Activated T-cell treated with anti-CD3 and anti-CD28 coated beads for 4 hours (primary cell): ENCODE results near the gene YTHDC1.
"Not testable (repeated sequence)": the region's sequence is repeated elsewhere in the genome, so short reads cannot be mapped to it uniquely, and the experiment has no call there.

Source experiments
- DNase-seq: peaks from one replicate; pipeline ENCODE4 v3.0.0-alpha.2; 2020

YTHDC1 gene

DNA sequence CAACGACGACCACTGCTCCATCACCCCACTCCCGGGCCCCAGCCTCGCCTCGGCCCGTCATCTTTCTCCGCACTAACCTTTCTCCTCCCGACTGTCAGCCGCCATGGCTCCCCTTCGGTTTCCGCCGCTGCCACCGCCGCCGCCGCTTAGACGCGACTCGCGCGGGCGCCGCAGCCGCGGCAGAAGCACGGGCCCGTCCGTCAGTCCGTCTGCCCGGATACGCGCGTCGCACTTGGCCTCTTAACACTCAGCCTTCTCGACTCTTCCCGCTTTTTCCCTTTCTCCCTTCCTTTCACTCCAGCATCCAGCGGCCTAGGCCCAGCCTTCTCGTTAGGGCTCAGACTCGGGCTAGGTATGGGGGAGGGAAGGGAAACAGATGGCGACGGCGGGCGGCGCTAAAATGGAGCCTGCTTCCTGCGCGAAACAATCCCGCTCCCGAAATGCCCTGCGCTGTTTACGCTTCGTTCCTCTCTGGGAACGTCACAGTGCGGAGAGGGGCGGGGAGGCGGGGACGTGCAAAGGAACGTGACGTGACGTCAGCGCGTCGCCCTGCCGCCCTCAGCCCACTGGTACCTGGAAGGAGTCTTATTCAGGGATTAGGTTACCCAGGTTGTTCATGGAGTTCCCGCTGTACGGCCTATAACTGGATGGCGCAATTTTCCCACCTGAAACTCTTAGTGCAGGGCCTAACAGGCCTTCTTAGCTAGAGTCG, at the start of gene YTHDC1:
Gene YTHDC1 (minus strand): TSS at position 442 of the 712 bp plus-strand sequence. CDS start 337 bp downstream, at position 105.
- peak; percentile 95 for DNase-seq

DNA sequence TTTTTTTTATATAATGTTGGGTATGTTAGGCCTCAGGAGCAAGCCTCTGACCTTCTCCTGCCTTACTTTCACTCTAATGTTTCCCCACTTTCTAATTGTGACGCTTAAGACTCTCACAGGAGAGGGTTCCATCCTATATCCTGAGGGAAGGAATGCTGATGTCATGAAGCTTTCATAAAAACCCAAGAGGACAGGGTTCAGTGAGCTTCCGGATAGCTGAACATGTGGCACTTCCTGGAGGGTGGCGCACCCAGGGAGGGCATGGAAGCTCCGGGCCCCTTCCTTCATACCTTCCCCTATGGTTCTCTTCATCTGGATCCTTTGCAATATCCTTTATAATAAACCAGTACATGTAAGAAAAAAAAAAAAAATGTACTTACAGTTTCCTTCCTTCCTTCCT, 49.4 kb upstream of the YTHDC1 start:
- no peak for DNase-seq

- DNase-seq = no peak
These were observed 46.9 kb upstream of the YTHDC1 start for GRCh38 chr4:68396756-68397155.

DNA sequence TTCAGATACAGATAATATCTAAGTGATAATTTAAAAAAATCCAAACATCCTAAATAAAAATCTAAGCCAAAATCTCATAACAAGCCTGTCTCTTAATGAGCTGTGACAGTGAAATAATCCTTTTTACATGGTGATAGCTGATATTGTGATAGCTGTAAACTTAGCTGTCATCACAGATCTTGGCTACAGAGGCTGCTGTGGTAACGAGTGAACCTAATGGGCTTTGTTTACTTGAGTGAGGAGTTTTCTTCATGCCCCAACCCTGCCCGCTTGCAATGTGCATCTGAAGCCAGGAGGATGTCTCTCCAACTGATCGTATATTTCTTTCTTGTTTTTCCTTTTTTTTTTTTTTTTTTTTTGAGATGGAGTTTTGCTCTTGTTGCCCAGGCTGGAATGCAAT, 41.5 kb upstream of the YTHDC1 start:
- DNase-seq = no peak

DNA sequence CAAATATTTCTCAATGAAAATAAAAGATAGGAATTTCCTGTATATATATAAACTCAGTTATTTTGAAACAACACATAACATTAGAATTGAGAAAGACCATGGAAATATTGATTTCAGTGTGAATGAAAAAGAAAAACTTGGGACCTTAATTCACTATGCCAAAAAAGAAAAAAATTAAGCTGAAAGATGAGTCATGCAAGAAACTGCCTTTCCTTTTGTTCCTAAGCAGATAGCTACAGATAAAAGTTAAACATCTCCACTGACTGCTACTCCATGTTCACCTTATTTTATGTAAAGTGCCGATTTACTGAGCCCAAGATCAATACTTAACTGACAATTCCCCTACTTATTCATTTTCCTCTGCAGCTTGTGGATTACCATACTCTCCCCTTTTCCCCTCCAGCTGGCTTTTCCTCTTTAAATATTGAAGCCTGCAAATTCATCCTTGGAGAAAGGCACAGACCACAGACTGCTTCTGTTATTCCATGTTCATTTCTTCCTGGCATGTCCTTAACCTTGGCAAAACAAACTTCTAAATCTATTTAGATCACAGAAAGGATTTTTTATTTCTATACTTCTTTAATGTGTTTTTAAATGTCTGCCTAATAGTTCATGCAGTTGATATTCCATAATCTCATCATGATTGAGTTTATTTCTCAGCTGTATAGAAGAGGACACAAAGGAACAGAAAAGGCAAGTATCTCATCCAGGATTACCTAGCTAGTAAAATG, 40.5 kb upstream of the YTHDC1 start:
- DNase-seq = no peak

GRCh38 chr4:68389386-68389913, 39.6 kb upstream of the YTHDC1 start:
- not testable (repeated sequence) for DNase-seq

- DNase-seq = no peak
These were observed 38.5 kb upstream of the YTHDC1 start for GRCh38 chr4:68388347-68388865.

DNA sequence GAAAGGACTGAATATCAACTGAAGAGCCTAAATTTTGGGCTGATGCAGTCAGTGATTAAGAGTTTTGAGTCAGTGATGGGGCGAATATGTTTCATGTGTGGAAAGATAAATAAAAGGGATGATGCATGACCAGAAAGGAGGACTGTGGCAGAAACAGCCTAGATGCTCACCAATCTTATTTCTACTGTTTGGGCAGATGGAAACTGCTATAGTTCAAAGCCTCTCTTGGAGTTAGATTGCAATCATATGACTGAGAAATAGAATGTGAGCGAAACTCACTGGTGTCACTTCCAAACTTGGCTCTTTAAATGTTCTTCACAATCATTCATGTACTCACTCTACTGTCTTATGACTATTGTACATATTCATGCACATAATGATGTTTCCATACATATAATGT, 35.4 kb upstream of the YTHDC1 start:
- DNase-seq = no peak

GRCh38 chr4:68383115-68383514, 33.2 kb upstream of the YTHDC1 start:
- DNase-seq = no peak

DNA sequence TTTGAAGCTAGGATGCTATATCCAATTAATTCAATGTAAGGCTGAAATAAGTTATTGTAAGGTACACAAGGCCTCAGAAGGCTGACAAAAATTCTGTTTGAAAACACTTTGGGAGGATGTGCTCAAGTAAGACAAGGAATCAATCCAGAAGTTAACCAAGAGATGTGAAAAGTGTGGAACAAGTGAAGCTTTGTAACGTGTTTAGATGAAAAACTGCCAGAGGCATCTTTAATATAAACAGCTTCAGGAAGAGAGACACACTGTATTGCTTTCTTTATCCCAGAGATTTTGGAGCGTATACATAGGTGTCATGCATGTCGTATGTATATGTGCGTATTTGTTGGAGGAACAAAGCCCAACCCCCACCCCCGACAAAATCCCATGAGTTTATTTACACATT, 28.3 kb upstream of the YTHDC1 start:
- no peak for DNase-seq

- DNase-seq = peak; percentile 24
These were observed 26.0 kb upstream of the YTHDC1 start for GRCh38 chr4:68375667-68376559.

DNA sequence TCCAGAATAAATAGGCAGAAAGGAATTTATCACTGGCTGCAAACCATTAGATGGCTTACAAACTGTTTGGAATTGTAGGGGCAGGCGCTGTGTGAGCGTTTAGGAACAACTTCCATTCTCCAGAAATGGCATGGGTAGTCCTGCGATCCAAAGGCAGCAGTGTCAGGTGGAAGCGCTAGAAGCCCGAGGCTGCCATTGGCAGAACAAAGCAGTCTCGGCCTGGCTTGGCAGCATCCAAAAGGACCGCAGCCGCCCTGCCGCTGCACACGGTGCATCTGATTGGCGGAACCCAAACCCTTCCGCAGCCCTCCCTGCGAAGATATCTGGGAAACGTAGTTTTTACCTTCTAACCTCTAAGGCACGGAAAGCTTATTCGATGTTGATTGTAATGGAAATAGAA, 23.6 kb upstream of the YTHDC1 start:
- peak; percentile 24 for DNase-seq

DNA sequence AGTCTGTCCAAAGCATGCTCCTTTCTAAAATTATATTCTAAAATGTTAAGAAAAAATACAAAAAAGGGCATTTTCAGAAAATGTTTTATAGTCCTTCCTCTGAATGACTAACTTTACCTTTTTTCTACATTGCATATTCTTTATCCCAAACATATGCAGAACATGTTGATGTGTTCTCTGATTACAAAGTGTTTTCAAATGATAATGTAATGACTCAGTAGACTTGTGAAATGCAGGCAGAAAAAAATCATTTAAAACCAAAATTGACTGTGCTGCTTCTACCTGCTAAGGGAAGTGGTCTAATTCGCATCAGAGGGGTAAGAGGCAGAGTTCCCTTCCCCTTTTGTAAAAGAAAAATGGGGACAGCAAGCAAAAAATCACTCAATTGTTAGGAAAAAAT, 22.7 kb upstream of the YTHDC1 start:
- DNase-seq = no peak

GRCh38 chr4:68369142-68369805, 19.4 kb upstream of the YTHDC1 start:
- DNase-seq = no peak

GRCh38 chr4:68368691-68369131, 18.8 kb upstream of the YTHDC1 start:
- no peak for DNase-seq

GRCh38 chr4:68367835-68368234, 17.9 kb upstream of the YTHDC1 start:
- no peak for DNase-seq

DNA sequence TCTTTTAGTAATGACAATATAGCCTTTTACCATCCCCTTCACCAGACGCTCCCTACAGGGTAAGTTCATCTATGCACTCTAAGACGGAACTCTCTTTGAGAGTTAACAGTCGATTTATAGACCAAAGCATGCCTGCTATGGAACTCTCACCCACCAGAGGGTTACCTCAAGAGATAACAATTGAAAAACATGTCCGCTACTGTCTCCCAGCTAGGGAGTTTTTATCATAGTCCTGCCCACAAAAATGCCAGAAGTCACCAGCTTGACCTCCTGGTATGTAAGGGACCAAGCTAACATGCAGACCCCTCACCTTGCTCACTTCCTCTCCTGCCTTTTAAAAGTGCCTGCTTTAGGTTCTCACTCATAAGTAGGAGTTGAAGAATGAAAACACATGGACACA, 16.7 kb upstream of the YTHDC1 start:
- no peak for DNase-seq

DNA sequence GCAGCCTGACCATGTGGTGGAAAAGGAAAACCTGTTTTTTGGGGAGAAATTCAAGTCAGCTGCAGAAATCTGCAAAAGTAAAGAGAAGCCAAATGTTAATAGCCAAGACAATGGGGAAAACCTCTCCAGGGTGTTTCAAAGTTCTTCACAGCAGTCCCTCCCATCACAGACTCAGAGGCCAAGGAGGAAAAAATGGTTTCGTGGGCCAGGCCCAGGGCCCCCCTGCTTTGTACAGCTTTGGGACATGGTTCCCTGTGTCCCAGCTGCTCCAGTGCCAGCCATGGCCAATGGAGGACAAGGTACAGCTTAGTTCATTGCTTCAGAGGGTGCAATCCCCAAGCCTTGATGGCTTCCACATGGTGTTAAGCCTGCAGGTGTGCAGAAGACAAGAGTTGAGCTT, 15.2 kb upstream of the YTHDC1 start:
- no peak for DNase-seq

- DNase-seq = no peak
These were observed 11.3 kb upstream of the YTHDC1 start for GRCh38 chr4:68361146-68361589.

DNA sequence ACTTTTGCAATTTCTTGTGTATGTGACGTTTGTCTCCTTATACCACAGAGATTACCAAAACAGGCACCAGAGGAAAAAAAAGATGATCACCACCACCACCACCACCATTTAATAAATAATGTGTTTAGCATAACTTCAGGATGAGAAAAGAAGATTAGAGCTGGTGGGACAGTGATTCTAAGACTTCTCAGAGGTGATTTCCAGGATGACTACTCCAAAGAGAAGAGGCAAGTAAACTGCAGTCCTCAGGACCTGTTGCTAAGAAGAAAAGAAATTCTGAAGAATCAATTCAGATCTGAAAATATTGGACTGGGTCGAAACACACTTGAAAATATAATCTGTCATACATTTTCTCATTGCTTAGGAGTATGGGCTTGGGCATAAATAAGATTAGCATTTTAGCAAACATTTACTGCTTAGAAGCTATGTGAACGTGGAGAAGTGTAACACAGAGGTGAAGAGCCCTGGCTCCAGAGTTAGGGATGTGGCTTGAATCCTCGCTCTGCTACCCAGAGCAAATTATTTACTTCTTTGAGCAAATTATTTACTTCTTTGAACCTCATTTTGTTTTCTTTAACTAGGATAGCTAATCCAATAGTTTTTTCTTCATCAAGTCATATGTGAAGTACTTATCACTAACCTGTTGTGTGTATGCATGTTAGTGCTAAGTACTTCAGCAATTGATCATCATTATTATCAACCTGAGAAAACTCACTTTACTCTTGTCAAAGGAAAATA, 10.5 kb upstream of the YTHDC1 start:
- DNase-seq = no peak

DNA sequence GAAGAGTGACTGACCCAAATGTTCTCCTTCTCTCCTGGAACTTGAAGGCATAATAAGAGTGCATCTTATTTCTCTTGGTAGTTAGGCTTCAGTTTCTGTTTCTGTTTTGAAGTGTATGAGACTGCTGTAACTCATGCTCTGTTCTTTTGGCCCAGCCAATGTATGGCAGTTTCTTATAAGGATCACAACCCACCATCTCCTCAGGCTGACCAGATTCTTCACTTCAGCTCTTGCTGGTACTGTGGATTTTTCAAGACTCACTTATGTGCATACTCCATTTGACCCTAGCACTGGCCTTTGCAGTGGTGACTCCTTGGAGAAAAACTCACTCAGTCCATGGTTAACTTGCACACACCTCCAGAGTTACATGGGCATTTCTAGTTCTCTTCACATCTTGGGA, 9.6 kb upstream of the YTHDC1 start:
- no peak for DNase-seq

- no peak for DNase-seq
These were observed 9.1 kb upstream of the YTHDC1 start for GRCh38 chr4:68358988-68359387.
